Activated naive CD8-positive, alpha-beta T cell treated with anti-CD3 and anti-CD28 coated beads, Interleukin-2, amount 50 U/mL, for 16 hours (primary cell): Measurements from ENCODE around the gene KERA.

ENCODE experiments used
- DNase-seq: peaks from one replicate; pipeline ENCODE4 v3.0.0-alpha.2; 2020; ENCODE audit warnings: low read depth, low spot score

Gene KERA

DNA sequence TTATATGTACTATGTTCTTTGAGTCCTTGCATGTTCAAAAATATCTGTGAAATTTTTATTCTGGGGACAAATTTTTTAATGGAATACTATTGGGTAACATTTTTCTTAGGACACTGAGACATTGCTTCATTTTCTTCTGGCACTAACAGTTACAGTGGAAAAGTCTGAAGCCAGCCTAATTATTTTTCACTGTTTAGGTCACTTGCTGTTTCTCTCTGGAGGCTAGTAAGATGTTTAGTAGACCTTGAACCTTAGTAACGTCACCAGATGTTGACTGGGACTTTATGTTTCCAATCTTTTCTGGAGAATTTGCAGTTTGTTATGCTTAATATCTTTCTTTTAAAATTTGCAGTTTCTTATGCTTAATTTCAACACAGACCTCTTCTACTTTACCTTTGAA lies 40.8 kb downstream of the KERA start:
- DNase-seq, result no peak

- DNase-seq, result no peak
Observed at GRCh38 chr12:91009319-91009950, 48.4 kb downstream of the KERA start.

DNA sequence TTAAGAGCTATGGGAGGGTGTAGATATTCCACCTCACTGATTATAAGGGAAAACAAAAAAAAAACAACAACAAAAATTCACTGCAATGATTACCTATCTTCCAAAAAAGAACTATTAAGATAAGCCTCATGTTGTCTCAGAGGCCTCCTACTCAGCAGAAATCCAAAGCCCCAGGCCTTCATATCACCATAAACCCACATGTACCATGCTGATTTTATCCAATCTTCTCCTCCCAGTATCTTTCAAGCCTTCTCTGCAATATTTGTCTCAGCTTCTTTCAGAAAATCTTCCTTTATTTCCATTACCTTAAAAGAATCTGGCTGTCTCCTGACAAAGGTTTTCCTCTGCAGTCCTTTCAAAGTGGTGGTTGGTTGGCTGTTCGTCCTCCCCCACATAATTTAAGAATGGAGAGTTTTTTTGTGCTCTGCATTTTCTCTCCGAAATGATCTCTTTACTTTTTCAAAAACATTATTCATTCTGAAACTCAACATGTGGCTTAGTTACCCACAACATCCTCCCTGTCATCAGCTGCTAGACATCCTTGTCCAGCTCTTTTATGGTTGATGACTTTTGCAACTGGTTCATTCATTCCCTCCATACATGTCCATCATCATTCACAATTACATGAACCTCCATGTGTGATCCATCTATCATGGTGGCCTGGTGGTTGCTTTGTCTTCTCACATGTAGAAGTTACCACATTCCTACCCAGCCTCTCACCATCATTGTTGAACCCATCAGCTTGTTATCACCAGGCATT lies 50.1 kb downstream of the KERA start:
- no peak for DNase-seq

DNA sequence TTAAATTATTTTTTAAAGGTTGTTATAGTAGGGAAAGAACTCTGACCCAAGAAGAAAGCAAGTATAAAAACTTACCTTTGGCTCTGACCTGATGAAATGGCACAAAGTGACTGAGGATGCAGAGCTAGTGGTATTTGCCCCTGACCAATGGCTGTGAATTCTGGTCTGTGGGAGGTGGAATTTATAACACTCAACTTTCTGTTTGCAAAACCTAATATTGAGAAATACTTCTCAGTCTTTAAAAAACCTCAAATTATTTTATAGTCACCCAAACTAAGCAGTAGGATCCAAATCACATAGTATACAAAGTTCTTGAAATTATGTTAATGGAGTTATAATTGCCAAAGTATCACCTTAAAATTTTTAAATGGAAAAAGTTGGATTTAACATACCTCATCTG lies 53.0 kb downstream of the KERA start, which contains the start of gene EPYC:
Gene EPYC (minus strand): TSS at position 101 of the 400 bp plus-strand sequence. CDS start 2,407 bp downstream, outside the sequence.
- DNase-seq, result no peak

DNA sequence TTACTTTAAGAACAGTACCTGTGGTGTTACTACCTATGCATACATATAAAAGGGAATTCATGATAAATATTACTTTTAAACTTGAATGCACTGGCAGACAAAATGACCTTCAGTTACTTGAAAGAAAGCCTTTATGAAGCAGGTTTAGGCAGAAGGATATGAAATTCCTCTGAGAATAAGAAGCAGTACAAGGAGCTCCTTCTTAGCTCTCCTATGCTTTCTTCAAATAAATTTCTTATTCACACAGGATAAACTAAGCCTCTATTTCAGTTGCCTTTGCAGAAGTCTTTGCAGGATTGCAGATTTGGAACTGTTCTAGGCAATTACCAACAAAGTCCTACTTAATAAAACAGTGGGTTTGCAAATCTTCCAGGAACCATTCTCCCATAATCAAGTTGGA lies 54.1 kb downstream of the KERA start:
- DNase-seq, result no peak

- no peak for DNase-seq
Observed at GRCh38 chr12:91001306-91001705, 56.5 kb downstream of the KERA start.
